Measurements from ENCODE around the gene PCED1A. TPM values are rescaled to one million over a fixed set of nuclear protein-coding genes. Genes with fewer than 3 reads are reported as not detected.

PCED1A gene
- total and polyA plus RNA-seq, 2 of the 13 experiments (the other 11 are each of a cell fraction or from before 2014, with no cell fraction given) = 40.1 to 84.2 TPM

DNA sequence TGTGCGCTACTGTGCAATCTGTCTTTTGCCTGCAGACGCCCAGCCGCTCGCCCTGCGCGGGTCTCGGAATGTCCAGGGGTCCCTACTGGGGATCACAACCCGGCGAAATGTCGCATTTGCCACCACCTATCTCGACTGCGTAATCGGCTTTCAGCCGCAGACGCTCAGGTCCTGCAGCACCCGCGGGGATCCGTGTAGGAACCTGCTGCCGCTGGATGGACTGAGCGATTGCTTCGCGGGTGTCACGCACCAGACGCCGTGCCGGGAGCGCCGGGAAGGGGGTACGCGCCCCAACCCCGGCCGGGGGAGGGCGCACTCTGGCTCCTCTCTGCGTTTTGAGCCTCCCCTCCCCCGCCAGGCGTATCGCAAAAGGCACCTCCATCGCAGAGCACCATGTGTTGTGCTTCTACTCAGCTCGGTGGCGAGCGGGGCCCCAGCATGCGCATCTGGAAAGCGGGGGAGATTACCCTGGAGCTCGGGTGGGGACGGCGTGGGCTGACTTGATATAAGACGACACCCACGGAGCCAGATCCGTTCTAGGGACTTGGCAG lies 32.1 kb upstream of the PCED1A start (continued):
- TF ChIP-seq, protein P1, sequence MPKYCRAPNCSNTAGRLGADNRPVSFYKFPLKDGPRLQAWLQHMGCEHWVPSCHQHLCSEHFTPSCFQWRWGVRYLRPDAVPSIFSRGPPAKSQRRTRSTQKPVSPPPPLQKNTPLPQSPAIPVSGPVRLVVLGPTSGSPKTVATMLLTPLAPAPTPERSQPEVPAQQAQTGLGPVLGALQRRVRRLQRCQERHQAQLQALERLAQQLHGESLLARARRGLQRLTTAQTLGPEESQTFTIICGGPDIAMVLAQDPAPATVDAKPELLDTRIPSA (CRISPR knock-in tag; IDR thresholded peaks at IDR 0.05; ENCODE audit: borderline replicate concordance) = no peak
- TF ChIP-seq ZNF530 (CRISPR knock-in tag; IDR thresholded peaks at IDR 0.05; ENCODE audit: low read depth) (no peak), ZNF557 (CRISPR knock-in tag; IDR thresholded peaks at IDR 0.05) (peak; percentile 86; the same call in 1 of the 2 replicates), TMF1 (CRISPR knock-in tag; IDR thresholded peaks at IDR 0.05; ENCODE audit: low read depth) (peak; percentile 28), ZNF792 (CRISPR knock-in tag; IDR thresholded peaks at IDR 0.05) (no peak; the same call in 1 of the 2 replicates), ZNF496 (CRISPR knock-in tag; IDR thresholded peaks at IDR 0.05; ENCODE audit: insufficient replicate concordance) (no peak), ZNF563 (CRISPR knock-in tag; IDR thresholded peaks at IDR 0.05) (peak; percentile 37; the same call in 1 of the 2 replicates), BRCA1 (CRISPR knock-in tag; IDR thresholded peaks at IDR 0.05) (peak; percentile 68; the same call in 1 of the 2 replicates), CBX5 (CRISPR knock-in tag; IDR thresholded peaks at IDR 0.05; ENCODE audit: borderline replicate concordance) (peak; percentile 76; the same call in 1 of the 2 replicates), NKX3-1 (CRISPR knock-in tag; IDR thresholded peaks at IDR 0.05) (peak; percentile 42; the same call in 1 of the 2 replicates), ZSCAN12 (CRISPR knock-in tag; IDR thresholded peaks at IDR 0.05) (no peak), DMAP1 (CRISPR knock-in tag; IDR thresholded peaks at IDR 0.05) (peak; percentile 75; the same call in 1 of the 2 replicates), SRSF4 (IDR thresholded peaks at IDR 0.05; ENCODE audit: low read depth, low read length, poor library complexity, severe bottlenecking) (no peak), SIN3A (IDR thresholded peaks at IDR 0.05; ENCODE audit: borderline replicate concordance, low read depth, low read length) (0 out of 2 replicates have a peak, but pooled peaks have one; percentile 11), EHMT2 (IDR thresholded peaks at IDR 0.05; ENCODE audit: borderline replicate concordance, low read depth, low read length) (no peak), SALL2 (CRISPR knock-in tag; IDR thresholded peaks at IDR 0.05) (peak; percentile 93), ZNF232 (CRISPR knock-in tag; IDR thresholded peaks at IDR 0.05; ENCODE audit: borderline replicate concordance) (no peak; the same call in 1 of the 2 replicates), SKI (IDR thresholded peaks at IDR 0.05; ENCODE audit: partially characterized antibody) (peak; percentile 10), ZFP90 (CRISPR knock-in tag; IDR thresholded peaks at IDR 0.05; ENCODE audit: borderline replicate concordance) (no peak), ZNF572 (CRISPR knock-in tag; IDR thresholded peaks at IDR 0.05) (no peak)
- TF ChIP-seq, protein P2, sequence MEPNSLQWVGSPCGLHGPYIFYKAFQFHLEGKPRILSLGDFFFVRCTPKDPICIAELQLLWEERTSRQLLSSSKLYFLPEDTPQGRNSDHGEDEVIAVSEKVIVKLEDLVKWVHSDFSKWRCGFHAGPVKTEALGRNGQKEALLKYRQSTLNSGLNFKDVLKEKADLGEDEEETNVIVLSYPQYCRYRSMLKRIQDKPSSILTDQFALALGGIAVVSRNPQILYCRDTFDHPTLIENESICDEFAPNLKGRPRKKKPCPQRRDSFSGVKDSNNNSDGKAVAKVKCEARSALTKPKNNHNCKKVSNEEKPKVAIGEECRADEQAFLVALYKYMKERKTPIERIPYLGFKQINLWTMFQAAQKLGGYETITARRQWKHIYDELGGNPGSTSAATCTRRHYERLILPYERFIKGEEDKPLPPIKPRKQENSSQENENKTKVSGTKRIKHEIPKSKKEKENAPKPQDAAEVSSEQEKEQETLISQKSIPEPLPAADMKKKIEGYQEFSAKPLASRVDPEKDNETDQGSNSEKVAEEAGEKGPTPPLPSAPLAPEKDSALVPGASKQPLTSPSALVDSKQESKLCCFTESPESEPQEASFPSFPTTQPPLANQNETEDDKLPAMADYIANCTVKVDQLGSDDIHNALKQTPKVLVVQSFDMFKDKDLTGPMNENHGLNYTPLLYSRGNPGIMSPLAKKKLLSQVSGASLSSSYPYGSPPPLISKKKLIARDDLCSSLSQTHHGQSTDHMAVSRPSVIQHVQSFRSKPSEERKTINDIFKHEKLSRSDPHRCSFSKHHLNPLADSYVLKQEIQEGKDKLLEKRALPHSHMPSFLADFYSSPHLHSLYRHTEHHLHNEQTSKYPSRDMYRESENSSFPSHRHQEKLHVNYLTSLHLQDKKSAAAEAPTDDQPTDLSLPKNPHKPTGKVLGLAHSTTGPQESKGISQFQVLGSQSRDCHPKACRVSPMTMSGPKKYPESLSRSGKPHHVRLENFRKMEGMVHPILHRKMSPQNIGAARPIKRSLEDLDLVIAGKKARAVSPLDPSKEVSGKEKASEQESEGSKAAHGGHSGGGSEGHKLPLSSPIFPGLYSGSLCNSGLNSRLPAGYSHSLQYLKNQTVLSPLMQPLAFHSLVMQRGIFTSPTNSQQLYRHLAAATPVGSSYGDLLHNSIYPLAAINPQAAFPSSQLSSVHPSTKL (CRISPR knock-in tag; IDR thresholded peaks at IDR 0.05) = peak; percentile 63
- TF ChIP-seq, protein P3, sequence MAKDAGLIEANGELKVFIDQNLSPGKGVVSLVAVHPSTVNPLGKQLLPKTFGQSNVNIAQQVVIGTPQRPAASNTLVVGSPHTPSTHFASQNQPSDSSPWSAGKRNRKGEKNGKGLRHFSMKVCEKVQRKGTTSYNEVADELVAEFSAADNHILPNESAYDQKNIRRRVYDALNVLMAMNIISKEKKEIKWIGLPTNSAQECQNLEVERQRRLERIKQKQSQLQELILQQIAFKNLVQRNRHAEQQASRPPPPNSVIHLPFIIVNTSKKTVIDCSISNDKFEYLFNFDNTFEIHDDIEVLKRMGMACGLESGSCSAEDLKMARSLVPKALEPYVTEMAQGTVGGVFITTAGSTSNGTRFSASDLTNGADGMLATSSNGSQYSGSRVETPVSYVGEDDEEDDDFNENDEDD (CRISPR knock-in tag; IDR thresholded peaks at IDR 0.05; ENCODE audit: borderline replicate concordance) = peak; percentile 62; the same call in 1 of the 2 replicates
- TF ChIP-seq, protein P4, sequence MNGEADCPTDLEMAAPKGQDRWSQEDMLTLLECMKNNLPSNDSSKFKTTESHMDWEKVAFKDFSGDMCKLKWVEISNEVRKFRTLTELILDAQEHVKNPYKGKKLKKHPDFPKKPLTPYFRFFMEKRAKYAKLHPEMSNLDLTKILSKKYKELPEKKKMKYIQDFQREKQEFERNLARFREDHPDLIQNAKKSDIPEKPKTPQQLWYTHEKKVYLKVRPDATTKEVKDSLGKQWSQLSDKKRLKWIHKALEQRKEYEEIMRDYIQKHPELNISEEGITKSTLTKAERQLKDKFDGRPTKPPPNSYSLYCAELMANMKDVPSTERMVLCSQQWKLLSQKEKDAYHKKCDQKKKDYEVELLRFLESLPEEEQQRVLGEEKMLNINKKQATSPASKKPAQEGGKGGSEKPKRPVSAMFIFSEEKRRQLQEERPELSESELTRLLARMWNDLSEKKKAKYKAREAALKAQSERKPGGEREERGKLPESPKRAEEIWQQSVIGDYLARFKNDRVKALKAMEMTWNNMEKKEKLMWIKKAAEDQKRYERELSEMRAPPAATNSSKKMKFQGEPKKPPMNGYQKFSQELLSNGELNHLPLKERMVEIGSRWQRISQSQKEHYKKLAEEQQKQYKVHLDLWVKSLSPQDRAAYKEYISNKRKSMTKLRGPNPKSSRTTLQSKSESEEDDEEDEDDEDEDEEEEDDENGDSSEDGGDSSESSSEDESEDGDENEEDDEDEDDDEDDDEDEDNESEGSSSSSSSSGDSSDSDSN (CRISPR knock-in tag; IDR thresholded peaks at IDR 0.05) = peak; percentile 71

Data from HepG2 (cell line).